Measurements from ENCODE around the gene PLCL2. TPM values are rescaled to one million over a fixed set of nuclear protein-coding genes. Genes with fewer than 3 reads are reported as not detected.

Gene PLCL2
- total RNA-seq, 3 donors from 2014 or later (not counting 1 experiment from before 2014, with no cell fraction given) = 71.5 to 94.9 (median 84.7) TPM

DNA sequence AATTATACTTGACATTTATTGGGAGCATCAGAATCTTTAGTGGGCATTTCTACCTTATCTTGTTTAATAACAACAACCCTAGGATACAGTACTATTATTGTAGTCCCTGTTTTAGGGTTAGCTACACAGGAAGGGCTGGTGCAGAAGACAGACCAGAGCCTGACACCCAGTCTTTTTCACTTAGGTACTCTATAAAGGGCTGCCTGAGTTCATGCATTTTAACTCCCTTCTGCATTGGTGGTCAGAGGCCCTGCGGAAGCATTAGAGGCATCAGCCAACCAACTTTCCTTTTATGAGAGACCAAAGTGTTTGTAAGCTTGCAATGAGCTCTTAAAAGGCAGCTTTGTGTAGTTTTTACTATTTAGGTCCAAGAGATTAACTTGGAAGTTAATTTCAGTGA is 105.4 kb downstream of the PLCL2 start:
- no peaks in the 10 kb centered on the region for H3K36me3 Mint-ChIP-seq
- peak overlapping the region; percentile 18 to 54 for H3K27ac Mint-ChIP-seq
- intact Hi-C loops (cut with micrococcal nuclease) = loop anchor here (5.0 to 10.0 kb wide), 2 partner anchors 48 to 165 kb away; no protein-coding TSS in a partner anchor
- H3K9me3 ChIP-seq (ENCODE audit: control insufficient read depth, insufficient read depth, low read length) = no peaks in the 10 kb centered on the region
- 67% methylated on average over 1 of the region's 1 CpG for WGBS (ENCODE audit: insufficient coverage)
- ATAC-seq (peak; percentile 45 to 65 (median 53)), DNase-seq (no peak)
- peak overlapping the region; percentile 14 for H3K4me3 Mint-ChIP-seq
- H3K9me3 Mint-ChIP-seq = no peaks in the 10 kb centered on the region
- TF ChIP-seq, protein P1, sequence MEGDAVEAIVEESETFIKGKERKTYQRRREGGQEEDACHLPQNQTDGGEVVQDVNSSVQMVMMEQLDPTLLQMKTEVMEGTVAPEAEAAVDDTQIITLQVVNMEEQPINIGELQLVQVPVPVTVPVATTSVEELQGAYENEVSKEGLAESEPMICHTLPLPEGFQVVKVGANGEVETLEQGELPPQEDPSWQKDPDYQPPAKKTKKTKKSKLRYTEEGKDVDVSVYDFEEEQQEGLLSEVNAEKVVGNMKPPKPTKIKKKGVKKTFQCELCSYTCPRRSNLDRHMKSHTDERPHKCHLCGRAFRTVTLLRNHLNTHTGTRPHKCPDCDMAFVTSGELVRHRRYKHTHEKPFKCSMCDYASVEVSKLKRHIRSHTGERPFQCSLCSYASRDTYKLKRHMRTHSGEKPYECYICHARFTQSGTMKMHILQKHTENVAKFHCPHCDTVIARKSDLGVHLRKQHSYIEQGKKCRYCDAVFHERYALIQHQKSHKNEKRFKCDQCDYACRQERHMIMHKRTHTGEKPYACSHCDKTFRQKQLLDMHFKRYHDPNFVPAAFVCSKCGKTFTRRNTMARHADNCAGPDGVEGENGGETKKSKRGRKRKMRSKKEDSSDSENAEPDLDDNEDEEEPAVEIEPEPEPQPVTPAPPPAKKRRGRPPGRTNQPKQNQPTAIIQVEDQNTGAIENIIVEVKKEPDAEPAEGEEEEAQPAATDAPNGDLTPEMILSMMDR (IDR thresholded peaks at IDR 0.05) = no peak
- peaks cover 38% of the 10 kb centered on the region for H3K4me1 ChIP-seq (ENCODE audit: control insufficient read depth, insufficient read depth, low read length)
- H3K4me1 Mint-ChIP-seq = peaks cover 86 to 90% of the 10 kb centered on the region in 2 donors
- H3K27ac ChIP-seq (ENCODE audit: low read length) = no peak overlapping the region
- H3K27me3 ChIP-seq (ENCODE audit: control insufficient read depth, insufficient read depth, low read length) = no peaks in the 10 kb centered on the region
- H3K4me3 ChIP-seq (ENCODE audit: low read length) = no peak overlapping the region
- no peaks in the 10 kb centered on the region for H3K36me3 ChIP-seq (ENCODE audit: control insufficient read depth, insufficient read depth, low read length)
- H3K27me3 Mint-ChIP-seq (ENCODE audit: low read depth in 2 of 2) = no peaks in the 10 kb centered on the region

DNA sequence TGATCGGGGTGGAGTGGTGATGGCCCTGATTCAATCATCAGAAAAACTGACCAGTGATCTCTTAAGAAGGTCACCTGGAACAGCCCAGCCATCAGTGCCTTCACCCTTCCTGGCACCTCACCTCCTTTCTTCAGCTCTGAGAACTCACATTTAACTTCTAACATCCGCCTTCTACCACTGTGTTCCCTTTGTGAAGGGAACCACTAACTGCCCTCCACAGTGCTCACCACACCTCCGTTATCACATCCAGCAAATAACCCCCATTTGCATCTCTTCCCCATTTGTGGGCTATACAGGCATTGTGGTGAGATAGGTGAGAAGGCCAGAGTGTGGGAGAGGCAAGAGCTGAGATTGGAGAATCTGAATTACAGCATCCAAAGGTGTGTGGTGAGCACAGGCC is 107.4 kb downstream of the PLCL2 start:
- 68% methylated on average over 2 of the region's 3 CpGs for WGBS (ENCODE audit: insufficient coverage)
- Mint-ChIP-seq H3K36me3 (no peaks in the 10 kb centered on the region), H3K27ac (peak overlapping the region; percentile 35 to 77), H3K9me3 (no peaks in the 10 kb centered on the region), H3K4me3 (peak overlapping the region; percentile 23), H3K4me1 (peaks cover 87 to 91% of the 10 kb centered on the region in 2 donors), H3K27me3 (ENCODE audit: low read depth in 2 of 2) (no peaks in the 10 kb centered on the region)
- Histone ChIP-seq H3K36me3 (ENCODE audit: control insufficient read depth, insufficient read depth, low read length) (no peaks in the 10 kb centered on the region), H3K4me3 (ENCODE audit: low read length) (no peak overlapping the region), H3K27ac (ENCODE audit: low read length) (no peak overlapping the region), H3K9me3 (ENCODE audit: control insufficient read depth, insufficient read depth, low read length) (no peaks in the 10 kb centered on the region), H3K4me1 (ENCODE audit: control insufficient read depth, insufficient read depth, low read length) (peaks cover 48% of the 10 kb centered on the region), H3K27me3 (ENCODE audit: control insufficient read depth, insufficient read depth, low read length) (no peaks in the 10 kb centered on the region)
- DNase-seq = no peak
- peak; percentile 58 to 64 (median 58) for ATAC-seq
- TF ChIP-seq, protein P1 (IDR thresholded peaks at IDR 0.05) = no peak
- intact Hi-C loops (cut with micrococcal nuclease) = loop anchor here (5.0 to 10.0 kb wide), 2 partner anchors 50 to 163 kb away; no protein-coding TSS in a partner anchor

DNA sequence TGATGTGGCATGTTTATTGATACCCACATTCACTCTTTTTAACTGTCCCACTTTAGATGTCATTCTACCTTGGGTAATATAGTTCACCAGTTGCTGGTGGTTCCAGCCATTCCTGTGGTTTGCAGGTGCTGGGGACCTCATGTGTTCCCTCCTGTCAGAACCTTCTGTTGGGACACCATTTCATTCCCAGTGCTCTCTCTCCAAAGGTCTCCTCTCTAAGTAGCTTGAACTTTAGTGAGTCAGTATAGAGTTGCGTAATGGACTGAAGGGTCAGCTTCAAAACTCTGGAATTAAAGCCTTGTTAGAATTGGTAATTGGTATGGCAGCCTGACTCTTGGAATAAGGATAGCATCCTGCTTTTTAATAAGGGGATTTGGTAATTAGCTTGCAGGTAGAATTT is 108.5 kb downstream of the PLCL2 start:
- Histone ChIP-seq H3K27me3 (ENCODE audit: control insufficient read depth, insufficient read depth, low read length) (no peaks in the 10 kb centered on the region), H3K27ac (ENCODE audit: low read length) (no peak overlapping the region), H3K9me3 (ENCODE audit: control insufficient read depth, insufficient read depth, low read length) (no peaks in the 10 kb centered on the region), H3K4me1 (ENCODE audit: control insufficient read depth, insufficient read depth, low read length) (peaks cover 48% of the 10 kb centered on the region), H3K4me3 (ENCODE audit: low read length) (no peak overlapping the region), H3K36me3 (ENCODE audit: control insufficient read depth, insufficient read depth, low read length) (no peaks in the 10 kb centered on the region)
- TF ChIP-seq, protein P1 (IDR thresholded peaks at IDR 0.05) = no peak
- Mint-ChIP-seq H3K27me3 (ENCODE audit: low read depth in 2 of 2) (no peaks in the 10 kb centered on the region), H3K36me3 (no peaks in the 10 kb centered on the region), H3K9me3 (no peaks in the 10 kb centered on the region), H3K4me3 (no peak overlapping the region), H3K4me1 (peaks cover 88 to 95% of the 10 kb centered on the region in 2 donors), H3K27ac (peak overlapping the region; percentile 73 to 77)
- 100% methylated on average over 1 of the region's 1 CpG for WGBS (ENCODE audit: insufficient coverage)
- DNase-seq (no peak), ATAC-seq (no peak)
- intact Hi-C loops (cut with micrococcal nuclease) = loop anchor here (5.0 to 10.0 kb wide), 2 partner anchors 51 to 162 kb away; no protein-coding TSS in a partner anchor
